Memory B cell (primary cell): ENCODE data around the gene ZNF705A.
"Not testable (repeated sequence)": the region's sequence is repeated elsewhere in the genome, so short reads cannot be mapped to it uniquely, and the experiment has no call there.

Source experiments
- ATAC-seq: fragments of 150-1000 bp; cut with Tn5 transposase; 2 replicates; pipeline ENCODE4 v1.10.0; 2021; ENCODE audit warnings: low read depth, mild to moderate bottlenecking, moderate library complexity
- DNase-seq, 2 donors: peaks; one replicate each; pipeline ENCODE4 v3.0.0; 2022; ENCODE audit warnings: low spot score in 2 of 2
- H3K27ac Mint-ChIP-seq: one replicate; pipeline ENCODE4 v1.8.0; 2022; ENCODE audit warnings: mild to moderate bottlenecking, moderate library complexity, mixed read lengths
- H3K27me3 Mint-ChIP-seq: one replicate; pipeline ENCODE4 v1.8.0; 2022; ENCODE audit warnings: mixed read lengths
- H3K36me3 Mint-ChIP-seq: one replicate; pipeline ENCODE4 v1.8.0; 2022; ENCODE audit warnings: mild to moderate bottlenecking, mixed read lengths
- H3K4me1 Mint-ChIP-seq: one replicate; pipeline ENCODE4 v1.8.0; 2022; ENCODE audit warnings: mixed read lengths
- H3K4me3 Mint-ChIP-seq: one replicate; pipeline ENCODE4 v1.8.0; 2022; ENCODE audit warnings: mild to moderate bottlenecking, moderate library complexity, mixed read lengths
- H3K9me3 Mint-ChIP-seq: one replicate; pipeline ENCODE4 v1.8.0; 2022; ENCODE audit warnings: mixed read lengths

ZNF705A gene

GRCh38 chr12:8156845-8157244 lies at the start of gene ZNF705A:
TSS of gene ZNF705A (plus strand) at chr12:8157015. CDS start at chr12:8172626, 15,611 bp downstream.
- Mint-ChIP-seq H3K27ac (no peak within 1 kb of the TSS), H3K4me1 (no peaks in the 10 kb centered on the region), H3K9me3 (no peaks in the 10 kb centered on the region), H3K27me3 (peaks cover 5% of the 10 kb centered on the region), H3K36me3 (no peaks in the 10 kb centered on the region), H3K4me3 (no peak within 1 kb of the TSS)
- ATAC-seq = no peak
- no peak for DNase-seq

DNA sequence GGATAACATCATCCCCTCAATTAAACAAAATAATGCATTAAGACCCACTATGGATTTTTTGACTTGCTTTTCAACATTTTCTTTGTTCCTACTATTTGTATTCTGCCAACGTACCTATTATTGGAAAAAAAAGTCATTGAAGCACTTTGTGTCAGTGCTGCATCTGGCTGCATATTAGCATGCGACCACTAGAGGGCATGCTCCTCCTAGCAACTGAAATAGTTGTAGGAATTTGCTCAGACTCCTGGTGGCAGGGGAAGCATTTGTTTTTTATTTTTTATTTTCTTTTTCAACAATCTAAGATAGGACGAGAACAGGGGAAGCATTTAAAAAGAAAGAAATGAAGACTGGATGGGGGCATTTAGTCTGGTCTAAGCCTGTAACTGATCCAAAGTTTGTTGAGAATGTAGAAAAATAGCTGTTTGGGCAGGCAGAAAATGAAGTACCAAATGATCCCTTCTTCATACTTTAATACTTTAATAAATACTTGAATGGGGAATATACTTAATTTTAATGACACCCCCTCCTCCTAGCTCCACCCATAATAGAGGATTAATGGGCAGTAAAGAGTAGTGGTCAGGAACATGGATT lies 47.9 kb upstream of the ZNF705A start:
- H3K27ac Mint-ChIP-seq = no peak overlapping the region
- no peaks in the 10 kb centered on the region for H3K4me1 Mint-ChIP-seq
- DNase-seq (peak; percentile 66 to 76), ATAC-seq (peak; percentile 77)
- H3K9me3 Mint-ChIP-seq = peaks cover 3% of the 10 kb centered on the region
- H3K4me3 Mint-ChIP-seq = no peak overlapping the region
- H3K27me3 Mint-ChIP-seq = no peaks in the 10 kb centered on the region
- H3K36me3 Mint-ChIP-seq = peaks cover 22% of the 10 kb centered on the region

DNA sequence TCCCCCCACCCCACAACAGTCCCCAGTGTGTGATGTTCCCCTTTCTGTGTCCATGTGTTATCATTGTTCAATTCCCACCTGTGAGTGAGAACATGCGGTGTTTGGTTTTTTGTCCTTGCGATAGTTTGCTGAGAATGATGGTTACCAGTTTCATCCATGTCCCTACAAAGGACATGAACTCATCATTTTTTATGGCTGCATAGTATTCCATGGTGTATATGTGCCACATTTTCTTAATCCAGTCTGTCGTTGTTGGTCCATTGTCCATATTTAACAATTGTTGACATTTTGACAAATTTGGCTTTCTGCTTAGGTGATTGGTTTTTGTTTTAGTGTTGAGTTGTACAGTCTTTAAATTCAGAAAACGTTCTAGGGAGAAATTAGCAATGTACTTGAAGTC lies 43.7 kb upstream of the ZNF705A start:
- not testable (repeated sequence) for H3K27me3 Mint-ChIP-seq, ATAC-seq, H3K4me1 Mint-ChIP-seq, H3K9me3 Mint-ChIP-seq, H3K27ac Mint-ChIP-seq, DNase-seq, H3K4me3 Mint-ChIP-seq, H3K36me3 Mint-ChIP-seq

- Mint-ChIP-seq H3K9me3 (no peaks in the 10 kb centered on the region), H3K27me3 (no peaks in the 10 kb centered on the region), H3K4me1 (peaks cover 18% of the 10 kb centered on the region), H3K27ac (no peak overlapping the region), H3K4me3 (no peak overlapping the region), H3K36me3 (peaks cover 11% of the 10 kb centered on the region)
- no peak for ATAC-seq
- no peak for DNase-seq
Observed at GRCh38 chr12:8120072-8120713, 36.6 kb upstream of the ZNF705A start.

DNA sequence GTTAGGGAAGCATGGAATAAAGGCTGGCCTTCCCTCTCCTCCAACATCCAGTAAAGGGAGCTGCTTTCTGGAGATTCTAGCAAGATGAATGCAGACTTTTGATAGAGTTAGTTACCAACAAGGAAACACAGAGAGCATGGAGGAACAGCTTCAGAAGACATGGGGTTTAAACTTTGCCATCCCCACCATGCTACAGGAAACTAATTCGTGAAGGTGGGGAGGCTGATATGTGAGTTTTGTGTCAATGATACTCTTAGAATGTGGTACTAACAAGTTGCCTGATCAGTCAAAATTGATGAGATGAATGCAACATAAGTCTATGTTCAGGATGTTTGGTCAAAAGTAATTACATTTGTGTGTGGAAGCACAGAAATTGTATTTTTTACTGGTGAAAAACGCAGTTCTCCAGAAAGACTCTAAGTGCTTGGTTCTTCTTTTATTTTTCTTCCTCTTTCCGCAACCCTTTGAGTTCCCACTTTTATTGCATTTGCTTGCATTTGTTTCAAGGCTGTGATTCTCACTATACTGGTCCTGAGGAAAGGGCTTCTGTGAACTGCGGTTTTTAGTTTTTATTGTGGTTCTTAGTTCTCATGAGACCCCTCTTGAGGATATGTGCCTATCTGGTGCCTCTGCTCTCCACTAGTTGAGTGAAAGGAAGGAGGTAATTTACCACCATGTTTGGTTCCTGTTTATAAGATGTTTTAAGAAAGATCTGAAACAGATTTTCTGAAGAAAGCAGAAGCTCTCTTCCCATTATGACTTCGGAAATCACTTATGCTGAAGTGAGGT lies 33.5 kb upstream of the ZNF705A start, which contains the start of gene CLEC4A:
TSS of gene CLEC4A (plus strand) at position 494 of the 789 bp plus-strand sequence. CDS start at position 756, 262 bp downstream.
- Mint-ChIP-seq H3K9me3 (no peaks in the 10 kb centered on the region), H3K27me3 (no peaks in the 10 kb centered on the region), H3K4me1 (peaks cover 18% of the 10 kb centered on the region), H3K36me3 (peaks cover 18% of the 10 kb centered on the region), H3K27ac (peak within 1 kb of the TSS; percentile 87), H3K4me3 (peak within 1 kb of the TSS; percentile 74)
- ATAC-seq (peak; percentile 78), DNase-seq (no peak)

- ATAC-seq = no peak
- Mint-ChIP-seq H3K27ac (no peak overlapping the region), H3K9me3 (no peaks in the 10 kb centered on the region), H3K36me3 (peaks cover 19% of the 10 kb centered on the region), H3K4me3 (no peak overlapping the region), H3K27me3 (no peaks in the 10 kb centered on the region), H3K4me1 (peaks cover 18% of the 10 kb centered on the region)
- no peak for DNase-seq
Observed at GRCh38 chr12:8127138-8127537, 29.7 kb upstream of the ZNF705A start.

- H3K9me3 Mint-ChIP-seq, H3K4me3 Mint-ChIP-seq, DNase-seq, H3K4me1 Mint-ChIP-seq, H3K27ac Mint-ChIP-seq, H3K27me3 Mint-ChIP-seq: not testable (repeated sequence)
- ATAC-seq = peak; percentile 48
- H3K36me3 Mint-ChIP-seq = peaks cover 26% of the 10 kb centered on the region
Observed at GRCh38 chr12:8133636-8134397, 23.0 kb upstream of the ZNF705A start.

DNA sequence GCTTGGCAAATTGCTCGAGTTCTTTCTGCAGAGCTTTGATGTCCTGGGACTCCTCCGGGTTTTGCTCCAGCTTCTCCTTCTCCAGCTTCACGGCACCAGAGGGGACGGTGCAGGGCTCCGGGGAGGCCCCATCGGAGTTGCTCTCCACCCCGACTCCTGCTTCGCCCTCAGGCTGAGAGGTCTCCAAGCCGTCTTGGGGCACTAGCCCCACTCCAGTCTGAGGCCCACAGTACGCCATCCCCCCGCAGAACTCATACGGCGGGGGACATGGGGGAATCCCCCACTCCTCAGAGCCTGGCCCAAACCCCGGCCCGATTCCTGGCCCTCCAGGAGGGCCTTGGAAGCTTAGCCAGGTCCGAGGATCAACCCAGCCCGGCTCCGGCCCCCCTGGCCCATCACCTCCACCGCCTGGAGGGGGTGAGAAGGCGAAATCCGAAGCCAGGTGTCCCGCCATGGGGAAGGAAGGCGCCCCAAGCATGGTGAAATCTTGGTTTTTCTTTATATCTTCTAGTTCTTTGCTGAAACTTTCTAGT lies 22.4 kb upstream of the ZNF705A start:
- H3K27ac Mint-ChIP-seq, H3K4me1 Mint-ChIP-seq, H3K27me3 Mint-ChIP-seq, DNase-seq, H3K9me3 Mint-ChIP-seq, H3K4me3 Mint-ChIP-seq, ATAC-seq: not testable (repeated sequence)
- peaks cover 28% of the 10 kb centered on the region for H3K36me3 Mint-ChIP-seq

- not testable (repeated sequence) for H3K4me1 Mint-ChIP-seq, H3K27me3 Mint-ChIP-seq, H3K4me3 Mint-ChIP-seq, ATAC-seq, H3K27ac Mint-ChIP-seq, DNase-seq, H3K9me3 Mint-ChIP-seq
- peaks cover 31% of the 10 kb centered on the region for H3K36me3 Mint-ChIP-seq
Observed at GRCh38 chr12:8141647-8142046, 15.2 kb upstream of the ZNF705A start.

DNA sequence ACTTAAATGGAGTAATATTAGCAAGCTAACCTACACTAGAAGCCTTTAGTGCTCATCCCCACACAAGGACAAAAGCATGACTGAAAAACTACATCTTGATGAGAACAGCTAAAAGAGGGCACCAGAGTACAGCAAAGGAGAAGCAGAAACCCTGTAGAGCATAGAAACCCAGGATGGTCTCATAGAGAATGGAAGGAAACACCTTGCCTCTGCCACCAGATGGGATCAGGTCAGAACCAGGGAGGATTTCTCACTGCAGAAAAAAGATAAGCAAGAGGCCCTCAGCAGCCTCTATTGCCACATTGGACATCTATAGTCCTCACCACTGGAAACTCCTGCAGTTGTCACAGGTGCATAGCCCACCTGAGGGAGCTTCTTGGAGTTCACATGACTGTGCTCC lies 13.6 kb upstream of the ZNF705A start:
- DNase-seq (no peak), ATAC-seq (no peak)
- Mint-ChIP-seq H3K36me3 (peaks cover 23% of the 10 kb centered on the region), H3K27ac (no peak overlapping the region), H3K27me3 (no peaks in the 10 kb centered on the region), H3K9me3 (peaks cover 8% of the 10 kb centered on the region), H3K4me3 (no peak overlapping the region), H3K4me1 (no peaks in the 10 kb centered on the region)

DNA sequence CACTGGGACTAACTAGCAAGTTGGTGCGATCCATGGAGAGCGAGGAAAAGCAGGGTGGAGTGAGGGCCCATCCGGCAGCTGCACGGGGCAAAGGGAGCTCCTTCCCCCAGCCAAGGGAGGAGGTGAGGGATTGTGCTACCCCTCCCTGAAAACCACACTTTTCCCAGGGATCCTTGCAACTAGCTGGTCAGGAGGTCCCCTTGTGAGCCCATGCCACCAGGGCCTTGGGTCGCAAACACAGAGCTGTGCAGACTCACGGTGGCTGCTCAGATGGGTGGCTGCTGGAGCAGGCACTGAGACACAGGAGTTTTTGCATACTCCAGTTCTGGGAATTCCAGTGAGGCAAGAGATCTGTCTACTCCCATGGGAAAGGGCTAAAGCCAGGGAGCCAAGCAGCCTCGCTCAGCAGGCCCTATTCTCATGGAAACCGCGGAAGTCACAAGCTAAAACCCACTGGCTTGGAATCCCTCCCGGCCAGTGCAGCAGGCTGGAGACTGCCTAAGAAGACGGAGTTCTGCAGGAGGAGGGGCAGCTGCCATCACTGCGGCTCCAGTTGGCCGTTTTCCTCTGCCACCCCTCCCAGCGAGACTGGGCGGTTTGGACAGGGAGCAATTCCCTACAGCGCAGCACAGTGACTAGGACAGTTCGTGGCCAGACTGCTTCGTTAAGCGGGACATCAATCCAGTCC lies 10.9 kb upstream of the ZNF705A start:
- DNase-seq (no peak), ATAC-seq (no peak)
- peaks cover 11% of the 10 kb centered on the region for H3K36me3 Mint-ChIP-seq
- no peaks in the 10 kb centered on the region for H3K27me3 Mint-ChIP-seq
- no peak overlapping the region for H3K4me3 Mint-ChIP-seq
- H3K4me1 Mint-ChIP-seq = no peaks in the 10 kb centered on the region
- H3K9me3 Mint-ChIP-seq = peaks cover 6% of the 10 kb centered on the region
- H3K27ac Mint-ChIP-seq = no peak overlapping the region

- H3K4me3 Mint-ChIP-seq = no peak overlapping the region
- ATAC-seq (no peak), DNase-seq (no peak)
- no peak overlapping the region for H3K27ac Mint-ChIP-seq
- H3K4me1 Mint-ChIP-seq = no peaks in the 10 kb centered on the region
- H3K9me3 Mint-ChIP-seq = peaks cover 6% of the 10 kb centered on the region
- peaks cover 9% of the 10 kb centered on the region for H3K36me3 Mint-ChIP-seq
- H3K27me3 Mint-ChIP-seq = no peaks in the 10 kb centered on the region
Observed at GRCh38 chr12:8146442-8146771, 10.4 kb upstream of the ZNF705A start.

DNA sequence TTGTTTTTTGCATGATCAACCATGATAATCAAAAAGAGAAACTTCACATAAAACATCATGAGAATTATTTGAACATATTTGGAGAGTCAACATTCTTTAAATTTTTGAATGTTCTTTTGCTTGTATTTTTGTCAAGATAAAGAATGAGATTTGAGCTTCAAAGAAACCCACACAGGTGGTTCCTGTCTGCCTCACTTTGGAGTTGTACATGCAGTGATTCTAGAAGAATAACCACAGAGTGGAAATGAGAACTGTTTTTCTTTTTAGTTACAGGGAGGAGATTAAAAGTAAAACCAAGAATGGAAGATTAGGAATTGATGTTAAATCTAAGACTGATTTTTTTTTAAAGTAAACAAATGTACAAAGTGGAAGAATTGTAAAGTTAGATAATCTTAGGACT lies 2.3 kb upstream of the ZNF705A start:
- H3K9me3 Mint-ChIP-seq = no peaks in the 10 kb centered on the region
- H3K4me1 Mint-ChIP-seq = no peaks in the 10 kb centered on the region
- H3K27ac Mint-ChIP-seq = no peak overlapping the region
- peaks cover 6% of the 10 kb centered on the region for H3K27me3 Mint-ChIP-seq
- no peak for ATAC-seq
- DNase-seq = no peak
- no peak overlapping the region for H3K4me3 Mint-ChIP-seq
- H3K36me3 Mint-ChIP-seq = no peaks in the 10 kb centered on the region
